ENCODE measurements around the gene DYDC2. TPM values are rescaled to one million over a fixed set of nuclear protein-coding genes. Genes with fewer than 3 reads are reported as not detected.

The DYDC2 gene
- total and polyA plus RNA-seq, 9 of the 15 experiments (the other 6 are each of a cell fraction or from before 2014, with no cell fraction given), result 0.06 to 0.34 (median 0.15) TPM; not detected in 5

GRCh38 chr10:80372675-80373074, 16.1 kb downstream of the DYDC2 start:
- Histone ChIP-seq H3K4me3 (no peak overlapping the region), H3K27me3 (ENCODE audit: control insufficient read depth in 2 of 2, insufficient read depth in 2 of 2, low read length in 2 of 2) (peaks cover 4 to 20% of the 10 kb centered on the region in 2 experiments; a peak in 3 of 5 replicates), H3K9me3 (replicated peaks; ENCODE audit: control insufficient read depth, insufficient read depth, low read depth, low read length) (no peaks in the 10 kb centered on the region), H4K20me1 (replicated peaks; ENCODE audit: control insufficient read depth, insufficient read depth, low read length) (no peaks in the 10 kb centered on the region), H3K9ac (ENCODE audit: insufficient read depth in 1 of 2, low read depth in 2 of 2, low read length in 2 of 2) (no peak overlapping the region), H3K4me1 (replicated peaks in 1 of 2; ENCODE audit: control insufficient read depth in 2 of 2, insufficient read depth in 2 of 2, low read length in 2 of 2) (no peaks in the 10 kb centered on the region), H3K27ac (ENCODE audit: extremely low read depth, low read depth, low read length) (no peak overlapping the region), H3K4me2 (ENCODE audit: insufficient read depth, low read length) (no peak overlapping the region), H3K9me1 (ENCODE audit: control insufficient read depth, insufficient read depth, low read length) (no peaks in the 10 kb centered on the region), H2AFZ (ENCODE audit: low read depth, low read length) (no peak overlapping the region), H3K36me3 (ENCODE audit: control insufficient read depth, insufficient read depth, low read length) (no peaks in the 10 kb centered on the region), H3K79me2 (ENCODE audit: control insufficient read depth, insufficient read depth, low read length) (no peaks in the 10 kb centered on the region)
- in situ Hi-C loops (cut with MboI), result no loop called here
- ChIA-PET CTCF (ENCODE audit: low intra/inter-chr PET ratio) (no interaction called here), POLR2A (no interaction called here)
- FAIRE-seq, result peak; percentile 15
- no peak for ATAC-seq
- no peak for DNase-seq (ENCODE audit: extremely low read depth in 1 of 4, low spot score in 3 of 4)
- TF ChIP-seq MAFK (IDR thresholded peaks at IDR 0.05; ENCODE audit: low read length) (no peak), PCBP1 (IDR thresholded peaks at IDR 0.05; ENCODE audit: low read depth, low read length, poor library complexity, severe bottlenecking) (no peak), HSF4 (CRISPR knock-in tag; IDR thresholded peaks at IDR 0.05; ENCODE audit: borderline replicate concordance) (no peak), ZFP91 (CRISPR knock-in tag; IDR thresholded peaks at IDR 0.05) (no peak), ZNF592 (IDR thresholded peaks at IDR 0.05) (no peak), ZKSCAN3 (CRISPR knock-in tag; IDR thresholded peaks at IDR 0.05) (no peak)
- BruUV-seq (replicated peaks), result no TSS peak
- WGBS (ENCODE audit: insufficient coverage, low coverage, missing lambda C conversion rate), result 0% methylated on average over 5 of the region's 5 CpGs
- intact Hi-C loops (cut with micrococcal nuclease), result no loop called here
